IPS DF 6.9 (cell line): ENCODE data around the gene TRABD2B.
"Not testable (repeated sequence)": the region's sequence is repeated elsewhere in the genome, so short reads cannot be mapped to it uniquely, and the experiment has no call there.

Experiments used
- DNase-seq: peaks from one replicate; pipeline ENCODE4 v3.0.0-alpha.2; 2013; ENCODE audit warnings: low read depth, low spot score
- H3K27ac ChIP-seq: one replicate; pipeline ENCODE4 v1.5.1; 2013; ENCODE audit warnings: low read length, control low read depth
- H3K27me3 ChIP-seq: 2 replicates; pipeline ENCODE4 v1.6.1; 2013; ENCODE audit warnings: mild to moderate bottlenecking, low read length; ENCODE audit not compliant: control insufficient read depth, insufficient read depth
- H3K36me3 ChIP-seq: 2 replicates; pipeline ENCODE4 v1.6.1; 2013; ENCODE audit warnings: low read length; ENCODE audit not compliant: control insufficient read depth, insufficient read depth
- H3K4me1 ChIP-seq: 2 replicates; pipeline ENCODE4 v1.6.1; 2013; ENCODE audit warnings: low read length; ENCODE audit not compliant: control insufficient read depth, insufficient read depth
- H3K4me3 ChIP-seq: 2 replicates; pipeline ENCODE4 v1.5.1; 2013; ENCODE audit warnings: mild to moderate bottlenecking, low read length
- H3K9me3 ChIP-seq: 2 replicates; pipeline ENCODE4 v1.6.1; 2013; ENCODE audit warnings: low read length, inconsistent platforms; ENCODE audit not compliant: control insufficient read depth, insufficient read depth
- WGBS: extraction: QIAGEN DNeasy Blood & Tissue Kit; methylation state at CpG from one replicate; pipeline ENCODE4 v1.1.7; 2013; ENCODE audit warnings: mixed read lengths, missing lambda C conversion rate; ENCODE audit not compliant: insufficient read length, insufficient coverage; 5-methylcytosine and 5-hydroxymethylcytosine counted together

TRABD2B gene

GRCh38 chr1:47968556-47968888, 28.7 kb downstream of the TRABD2B start:
- Histone ChIP-seq H3K4me3 (no peak overlapping the region), H3K9me3 (no peaks in the 10 kb centered on the region), H3K4me1 (no peaks in the 10 kb centered on the region), H3K36me3 (no peaks in the 10 kb centered on the region), H3K27ac (no peak overlapping the region), H3K27me3 (no peaks in the 10 kb centered on the region)
- no CpG with 5 or more reads among the region's 3 CpGs for WGBS
- DNase-seq, result no peak

GRCh38 chr1:47967864-47968555, 29.2 kb downstream of the TRABD2B start:
- Histone ChIP-seq H3K27ac (no peak overlapping the region), H3K36me3 (no peaks in the 10 kb centered on the region), H3K27me3 (no peaks in the 10 kb centered on the region), H3K4me3 (no peak overlapping the region), H3K4me1 (no peaks in the 10 kb centered on the region), H3K9me3 (no peaks in the 10 kb centered on the region)
- DNase-seq, result no peak
- 100% methylated on average over 1 of the region's 7 CpGs for WGBS

- Histone ChIP-seq H3K27me3 (no peaks in the 10 kb centered on the region), H3K36me3 (no peaks in the 10 kb centered on the region), H3K4me3 (no peak overlapping the region), H3K27ac (no peak overlapping the region), H3K9me3 (no peaks in the 10 kb centered on the region), H3K4me1 (no peaks in the 10 kb centered on the region)
- no CpG with 5 or more reads among the region's 4 CpGs for WGBS
- no peak for DNase-seq
Measured at GRCh38 chr1:47965816-47966215, 31.4 kb downstream of the TRABD2B start.

GRCh38 chr1:47964636-47965035, 32.5 kb downstream of the TRABD2B start:
- no peak for DNase-seq
- H3K4me1 ChIP-seq, result no peaks in the 10 kb centered on the region
- no peak overlapping the region for H3K4me3 ChIP-seq
- WGBS, result no CpG with 5 or more reads among the region's 5 CpGs
- H3K27ac ChIP-seq, result no peak overlapping the region
- no peaks in the 10 kb centered on the region for H3K9me3 ChIP-seq
- H3K36me3 ChIP-seq, result no peaks in the 10 kb centered on the region
- H3K27me3 ChIP-seq, result no peaks in the 10 kb centered on the region

- no peaks in the 10 kb centered on the region for H3K9me3 ChIP-seq
- no peaks in the 10 kb centered on the region for H3K27me3 ChIP-seq
- H3K27ac ChIP-seq, result no peak overlapping the region
- no peaks in the 10 kb centered on the region for H3K36me3 ChIP-seq
- no CpG with 5 or more reads among the region's 13 CpGs for WGBS
- DNase-seq, result no peak
- no peak overlapping the region for H3K4me3 ChIP-seq
- no peaks in the 10 kb centered on the region for H3K4me1 ChIP-seq
Measured at GRCh38 chr1:47963568-47964358, 33.4 kb downstream of the TRABD2B start.

- Histone ChIP-seq H3K9me3 (no peaks in the 10 kb centered on the region), H3K27ac (no peak overlapping the region), H3K27me3 (no peaks in the 10 kb centered on the region), H3K36me3 (no peaks in the 10 kb centered on the region), H3K4me3 (no peak overlapping the region), H3K4me1 (no peaks in the 10 kb centered on the region)
- WGBS, result no CpG with 5 or more reads among the region's 5 CpGs
- DNase-seq, result no peak
Measured at GRCh38 chr1:47962750-47963492, 34.3 kb downstream of the TRABD2B start.

GRCh38 chr1:47961835-47962234, 35.4 kb downstream of the TRABD2B start:
- H3K4me3 ChIP-seq, H3K36me3 ChIP-seq, H3K9me3 ChIP-seq, DNase-seq, H3K27ac ChIP-seq, H3K4me1 ChIP-seq, H3K27me3 ChIP-seq: not testable (repeated sequence)
- WGBS, result no CpG with 5 or more reads among the region's 5 CpGs

GRCh38 chr1:47956491-47956890, 40.7 kb downstream of the TRABD2B start:
- not testable (repeated sequence) for H3K36me3 ChIP-seq, H3K27me3 ChIP-seq, H3K27ac ChIP-seq, H3K4me1 ChIP-seq, H3K4me3 ChIP-seq, DNase-seq, H3K9me3 ChIP-seq
- WGBS, result no CpG with 5 or more reads among the region's 6 CpGs

GRCh38 chr1:47953661-47954060, 43.5 kb downstream of the TRABD2B start:
- WGBS, result no CpG with 5 or more reads among the region's 3 CpGs
- no peak overlapping the region for H3K4me3 ChIP-seq
- no peaks in the 10 kb centered on the region for H3K27me3 ChIP-seq
- 0 out of 2 replicates have a peak, but pooled peaks cover 2% of the 10 kb centered on the region for H3K9me3 ChIP-seq
- no peak overlapping the region for H3K27ac ChIP-seq
- no peak for DNase-seq
- H3K4me1 ChIP-seq, result no peaks in the 10 kb centered on the region
- no peaks in the 10 kb centered on the region for H3K36me3 ChIP-seq

- H3K27ac ChIP-seq, result no peak overlapping the region
- H3K4me1 ChIP-seq, result no peaks in the 10 kb centered on the region
- 0 out of 2 replicates have a peak, but pooled peaks cover 2% of the 10 kb centered on the region for H3K9me3 ChIP-seq
- no peaks in the 10 kb centered on the region; the same call in 1 of the 2 replicates for H3K27me3 ChIP-seq
- no peak for DNase-seq
- H3K4me3 ChIP-seq, result no peak overlapping the region
- WGBS, result no CpG with 5 or more reads among the region's 6 CpGs
- no peaks in the 10 kb centered on the region for H3K36me3 ChIP-seq
Measured at GRCh38 chr1:47951545-47952235, 45.5 kb downstream of the TRABD2B start.
